H1 (cell line): ENCODE data around the gene IDI2. TPM values are rescaled to one million over a fixed set of nuclear protein-coding genes. Genes with fewer than 3 reads are reported as not detected.

Source experiments
- CTCF ChIA-PET: fragments of 300-600 bp; sonication (Branson Sonifier 250); formaldehyde crosslinking; loops from one replicate; lab custom pipeline; 2021; ENCODE audit not compliant: partially characterized antibody; lab: Charles Lee
- POLR2A ChIA-PET: fragments of 300-600 bp; sonication (Branson Sonifier 250); formaldehyde crosslinking; loops from one replicate; lab custom pipeline; 2021; ENCODE audit warnings: inconsistent platforms; ENCODE audit not compliant: partially characterized antibody; lab: Charles Lee
- DNase-seq, 2 experiments: peaks; one replicate each; pipeline versions ENCODE4 v3.0.0 to v3.0.0-alpha.2; 2010 to 2022; ENCODE audit warnings: low spot score in 2 of 2, low read depth in 1 of 2, mixed read lengths in 1 of 2
- FAIRE-seq: peaks from 2 replicates; lab custom pipeline; 2011; peaks lifted over from hg19 to GRCh38; lab: Jason Lieb, UNC
- H2AFZ ChIP-seq: 2 replicates; pipeline ENCODE4 v1.8.1; 2012; ENCODE audit warnings: low read length, inconsistent platforms
- H2AK5ac ChIP-seq: 2 replicates; pipeline ENCODE4 v1.6.1; 2013; ENCODE audit warnings: low read depth, low read length
- H2BK120ac ChIP-seq: replicated peaks from 2 replicates; pipeline ENCODE3; 2013; ENCODE audit warnings: low read depth, low read length, inconsistent platforms
- H2BK12ac ChIP-seq: 2 replicates; pipeline ENCODE4 v1.6.1; 2013; ENCODE audit warnings: low read depth, low read length
- H2BK15ac ChIP-seq: 2 replicates; pipeline ENCODE4 v1.6.1; 2013; ENCODE audit warnings: low read length
- H2BK20ac ChIP-seq: 2 replicates; pipeline ENCODE4 v1.6.1; 2013; ENCODE audit warnings: low read length
- H2BK5ac ChIP-seq: 2 replicates; pipeline ENCODE4 v1.6.1; 2013; ENCODE audit warnings: low read depth, low read length
- H3K14ac ChIP-seq: 2 replicates; pipeline ENCODE4 v1.6.1; 2013; ENCODE audit warnings: inconsistent platforms; ENCODE audit not compliant: insufficient read length
- H3K18ac ChIP-seq: 2 replicates; pipeline ENCODE4 v1.6.1; 2013; ENCODE audit warnings: low read length; ENCODE audit errors: extremely low read depth
- H3K23ac ChIP-seq: 2 replicates; pipeline ENCODE4 v1.6.1; 2013; ENCODE audit warnings: inconsistent platforms; ENCODE audit not compliant: insufficient read length
- H3K23me2 ChIP-seq: 2 replicates; pipeline ENCODE4 v1.6.1; 2013; ENCODE audit warnings: low read depth, low read length
- H3K27ac ChIP-seq: 2 replicates; pipeline ENCODE4 v1.6.1; 2011; ENCODE audit warnings: low read depth, low read length, inconsistent platforms
- H3K27me3 ChIP-seq, 4 experiments: replicated peaks in 1 of 4; 1 replicate in 1 of 4; 2 replicates in 3 of 4; pipeline versions ENCODE4 v1.6.1 to v1.8.1; 2011 to 2013; ENCODE audit warnings: low read length in 3 of 4, mild to moderate bottlenecking in 3 of 4, inconsistent platforms in 2 of 4, mixed read lengths in 2 of 4, moderate library complexity in 1 of 4; ENCODE audit not compliant: control insufficient read depth in 3 of 4, insufficient read depth in 3 of 4; ENCODE audit errors: extremely low read depth in 1 of 4
- H3K36me3 ChIP-seq, 4 experiments: 2 replicates each; pipeline versions ENCODE4 v1.6.1 to v1.8.1; 2011 to 2013; ENCODE audit warnings: mild to moderate bottlenecking in 4 of 4, low read length in 3 of 4, moderate library complexity in 2 of 4, control low read depth in 1 of 4, inconsistent platforms in 1 of 4; ENCODE audit not compliant: insufficient read depth in 4 of 4, control insufficient read depth in 2 of 4
- H3K4ac ChIP-seq: replicated peaks from 2 replicates; pipeline ENCODE3; 2013; ENCODE audit warnings: low read length, low read depth, mixed read lengths, inconsistent platforms; ENCODE audit not compliant: insufficient read length
- H3K4me1 ChIP-seq, 4 experiments: replicated peaks in 1 of 4; 1 replicate in 1 of 4; 2 replicates in 3 of 4; pipeline versions ENCODE4 v1.6.1 to v1.8.1; 2011 to 2013; ENCODE audit warnings: low read length in 3 of 4, inconsistent platforms in 2 of 4, mixed read lengths in 1 of 4; ENCODE audit not compliant: insufficient read depth in 4 of 4, control insufficient read depth in 3 of 4
- H3K4me2 ChIP-seq, 2 experiments: 2 replicates each; pipeline versions ENCODE4 v1.6.1 to v1.8.1; 2011 to 2013; ENCODE audit warnings: low read depth in 2 of 2, low read length in 2 of 2, control low read depth in 1 of 2, inconsistent platforms in 1 of 2, mild to moderate bottlenecking in 1 of 2; ENCODE audit not compliant: insufficient read depth in 1 of 2
- H3K4me3 ChIP-seq, 4 experiments: fragments of 200-600, 300-600 bp in 1 of 4; sonication (generic), shearing (Covaris generic), sonication (Bioruptor Twin) in 1 of 4; 2 replicates each; pipeline versions ENCODE4 v1.5.1 to v1.8.1; 2011 to 2016; ENCODE audit warnings: low read length in 4 of 4, low read depth in 3 of 4, control low read depth in 2 of 4, inconsistent platforms in 2 of 4, mild to moderate bottlenecking in 2 of 4, mixed read lengths in 1 of 4, moderate library complexity in 1 of 4; ENCODE audit not compliant: insufficient read depth in 2 of 4; ENCODE audit errors: extremely low read depth in 1 of 4
- H3K56ac ChIP-seq: replicated peaks from 2 replicates; pipeline ENCODE3; 2013; ENCODE audit warnings: low read depth, mild to moderate bottlenecking, mixed read lengths, low read length, inconsistent platforms; ENCODE audit not compliant: insufficient read length
- H3K79me1 ChIP-seq: 2 replicates; pipeline ENCODE4 v1.6.1; 2013; ENCODE audit warnings: low read depth, low read length, control low read depth
- H3K79me2 ChIP-seq, 2 experiments: 2 replicates each; pipeline versions ENCODE4 v1.6.1 to v1.8.1; 2012 to 2013; ENCODE audit warnings: low read length in 2 of 2, mild to moderate bottlenecking in 2 of 2, inconsistent platforms in 1 of 2; ENCODE audit not compliant: insufficient read depth in 2 of 2, control insufficient read depth in 1 of 2
- H3K9ac ChIP-seq, 4 experiments: replicated peaks in 1 of 4; 1 replicate in 1 of 4; 2 replicates in 3 of 4; pipeline versions ENCODE4 v1.6.1 to v1.8.1; 2011 to 2013; ENCODE audit warnings: low read depth in 3 of 4, low read length in 3 of 4, control low read depth in 2 of 4, mild to moderate bottlenecking in 2 of 4, moderate library complexity in 2 of 4, inconsistent platforms in 1 of 4; ENCODE audit errors: extremely low read depth in 1 of 4
- H3K9me3 ChIP-seq, 2 experiments: 2 replicates each; pipeline versions ENCODE4 v1.6.1 to v1.8.1; 2012 to 2013; ENCODE audit warnings: mild to moderate bottlenecking in 2 of 2, moderate library complexity in 2 of 2, control low read depth in 1 of 2, inconsistent platforms in 1 of 2, low read depth in 1 of 2, low read length in 1 of 2, mixed read lengths in 1 of 2; ENCODE audit not compliant: insufficient read depth in 2 of 2
- H4K20me1 ChIP-seq, 2 experiments: replicated peaks in 1 of 2; 2 replicates each; pipeline versions ENCODE3 to v1.8.1; 2011 to 2013; ENCODE audit warnings: inconsistent platforms in 2 of 2, low read length in 2 of 2, mild to moderate bottlenecking in 1 of 2; ENCODE audit not compliant: insufficient read depth in 2 of 2, control insufficient read depth in 1 of 2
- H4K5ac ChIP-seq: 2 replicates; pipeline ENCODE4 v1.6.1; 2013; ENCODE audit warnings: low read length, low read depth, mixed read lengths, inconsistent platforms; ENCODE audit not compliant: insufficient read length
- H4K8ac ChIP-seq: 2 replicates; pipeline ENCODE4 v1.8.0; 2013; ENCODE audit warnings: mild to moderate bottlenecking, moderate library complexity, low read length, inconsistent platforms; ENCODE audit not compliant: insufficient read depth; ENCODE audit errors: extremely low read depth
- H4K91ac ChIP-seq: replicated peaks from 2 replicates; pipeline ENCODE3; 2013; ENCODE audit warnings: low read length, mixed read lengths, inconsistent platforms; ENCODE audit not compliant: insufficient read length
- BACH1 ChIP-seq: IDR thresholded peaks from 2 replicates; pipeline ENCODE4 v1.6.1; 2012; ENCODE audit warnings: low read length, improper control_type of control experiment
- BCL11A ChIP-seq, 2 experiments: IDR thresholded peaks; one replicate each; pipeline ENCODE4 v1.6.1; 2011; ENCODE audit warnings: low read depth in 2 of 2, low read length in 2 of 2, mild to moderate bottlenecking in 2 of 2
- EGR1 ChIP-seq: IDR thresholded peaks from 2 replicates; pipeline ENCODE4 v1.6.1; 2011; ENCODE audit warnings: low read depth, low read length, borderline replicate concordance
- POU5F1 ChIP-seq: IDR thresholded peaks from 2 replicates; pipeline ENCODE4 v1.6.1; 2011; ENCODE audit warnings: low read depth, mild to moderate bottlenecking, low read length, moderate library complexity
- SIX5 ChIP-seq: IDR thresholded peaks from 2 replicates; pipeline ENCODE4 v1.6.1; 2011; ENCODE audit warnings: mild to moderate bottlenecking, low read depth, low read length
- SP2 ChIP-seq: IDR thresholded peaks from 2 replicates; pipeline ENCODE4 v1.6.1; 2012; ENCODE audit warnings: mild to moderate bottlenecking, low read length, inconsistent platforms
- SP4 ChIP-seq: IDR thresholded peaks from 2 replicates; pipeline ENCODE4 v1.6.1; 2012; ENCODE audit warnings: low read length, inconsistent platforms
- TAF7 ChIP-seq: optimal IDR thresholded peaks from 2 replicates; pipeline ENCODE3; 2011; ENCODE audit warnings: low read depth, mild to moderate bottlenecking, inconsistent platforms, low read length, moderate library complexity, borderline replicate concordance
- TCF12 ChIP-seq: IDR thresholded peaks from 2 replicates; pipeline ENCODE4 v1.6.1; 2011; ENCODE audit warnings: low read depth, mild to moderate bottlenecking, low read length
- WGBS, 2 experiments: shearing (Covaris generic) in 1 of 2; methylation state at CpG; one replicate each; pipeline versions ENCODE4 v1.1.6 to v1.1.7; 2013 to 2015; ENCODE audit warnings: low lambda C conversion rate in 2 of 2, mixed read lengths in 2 of 2, inconsistent platforms in 1 of 2, low coverage in 1 of 2, missing lambda C conversion rate in 1 of 2; ENCODE audit not compliant: insufficient replicate concordance in 2 of 2, insufficient coverage in 1 of 2, insufficient read length in 1 of 2; ENCODE audit errors: extremely low coverage in 1 of 2, missing lambda C conversion rate in 1 of 2; 5-methylcytosine and 5-hydroxymethylcytosine counted together
- polyA plus RNA-seq, 7 experiments: library from polyadenylated mRNA; depleted of rRNA in 3 of 7; stranded (reverse) in 5 of 7; unstranded in 2 of 7; fragments of >200 nt in 5 of 7; fragments of 200-250 nt in 2 of 7; gene quantifications; 1 replicate in 5 of 7; 2 replicates in 1 of 7; 4 replicates in 1 of 7; pipeline versions ENCODE4 v1.2.1 to v1.2.3, GENCODE V29; 2011 to 2013; ENCODE audit warnings: missing spikeins in 2 of 7, mixed read lengths in 2 of 7
- total RNA-seq: library from RNA; stranded (reverse); fragmentation: NEBNext Ultra II Directional; extraction: Animal tissue kit (Norgen Biotek cat#: 25700); gene quantifications from 2 replicates; pipeline ENCODE4 v1.2.1, GENCODE V29; 2021
- TF ChIP-seq, protein P1 (sequence below): IDR thresholded peaks from 2 replicates; pipeline ENCODE4 v1.6.1; 2012; ENCODE audit warnings: low read length, inconsistent platforms

Gene IDI2
- total and polyA plus RNA-seq, 2 of the 8 experiments (the other 6 are each of a cell fraction or from before 2014, with no cell fraction given): not detected

DNA sequence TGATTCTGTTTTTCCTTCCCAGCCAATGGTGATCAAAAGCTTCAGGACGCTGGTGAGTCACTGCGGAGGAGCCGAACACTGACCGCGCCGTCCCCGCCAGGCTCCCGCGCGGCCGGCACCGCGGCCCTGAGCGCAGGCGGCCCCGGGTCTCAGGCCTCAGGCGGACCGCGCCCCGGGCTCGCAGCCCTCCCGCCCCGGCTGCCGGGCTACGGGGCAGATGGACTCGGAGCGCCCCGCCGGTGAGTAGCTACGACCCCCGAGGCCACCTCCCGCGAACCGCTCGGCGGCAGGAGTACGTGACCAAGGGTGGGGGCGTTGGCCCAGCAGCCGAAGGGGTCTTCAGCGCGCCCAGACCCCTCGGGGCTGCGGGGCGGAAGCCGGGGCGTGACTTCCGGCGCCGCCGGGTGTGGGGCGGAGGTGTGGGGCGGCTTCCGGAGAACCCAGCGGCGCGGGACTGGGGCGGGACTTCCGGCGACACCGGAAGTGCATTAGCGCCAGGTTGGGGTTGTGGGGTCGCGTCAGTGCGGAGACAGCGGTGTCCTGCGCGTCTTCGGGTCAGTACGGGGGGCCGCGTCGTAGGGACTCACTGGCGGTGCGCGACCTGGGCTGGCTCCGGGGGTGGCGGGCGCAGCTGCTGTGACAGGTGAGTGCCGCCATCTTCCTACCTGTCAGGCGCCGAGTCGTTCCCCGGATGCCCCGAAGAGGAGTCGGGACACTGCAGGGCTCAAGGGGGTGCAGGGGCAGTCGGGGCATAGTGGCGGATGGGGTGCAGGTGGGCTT lies 30.9 kb upstream of the IDI2 start, which contains the start of gene WDR37:
Gene WDR37, plus strand, starts transcription at position 60 of the 780 bp plus-strand sequence. CDS start 15,771 bp downstream, outside the sequence.
- FAIRE-seq (no peak), DNase-seq (peak; percentile 56 to 94)
- H3K14ac ChIP-seq: no peak within 1 kb of the TSS
- peak within 1 kb of the TSS; percentile 54 for H4K5ac ChIP-seq
- H2AK5ac ChIP-seq: no peak within 1 kb of the TSS
- H3K27me3 ChIP-seq: no peaks in the 10 kb centered on the region
- H4K20me1 ChIP-seq: peaks cover 0 to 10% of the 10 kb centered on the region in 2 experiments
- H3K36me3 ChIP-seq: peaks cover 0 to 18% (median 2%) of the 10 kb centered on the region in 4 experiments; a peak in 3 of 8 replicates
- peaks cover 0 to 9% (median 3%) of the 10 kb centered on the region in 4 experiments; a peak in 3 of 7 replicates for H3K4me1 ChIP-seq
- H2BK15ac ChIP-seq: no peak within 1 kb of the TSS; the same call in 1 of the 2 replicates
- WGBS, 2 experiments: 0% methylated on average over 44 of the region's 87 CpGs; no CpG with 5 or more reads in 1 of the 2 experiments
- H3K18ac ChIP-seq: peak within 1 kb of the TSS; percentile 55; the same call in 1 of the 2 replicates
- H2BK20ac ChIP-seq: no peak within 1 kb of the TSS
- H3K9ac ChIP-seq: peak within 1 kb of the TSS; percentile 83 to 93 (median 90)
- peak within 1 kb of the TSS; percentile 81 for H4K8ac ChIP-seq
- no peaks in the 10 kb centered on the region; the same call in 1 of the 2 replicates for H3K23me2 ChIP-seq
- no peaks in the 10 kb centered on the region for H3K9me3 ChIP-seq
- no peak within 1 kb of the TSS for H2BK12ac ChIP-seq
- peaks cover 6 to 87% of the 10 kb centered on the region in 2 experiments; a peak in 3 of 4 replicates for H3K79me2 ChIP-seq
- H3K4ac ChIP-seq: peak within 1 kb of the TSS; percentile 50
- no peak within 1 kb of the TSS for H3K23ac ChIP-seq
- peak within 1 kb of the TSS; percentile 54 for H2BK5ac ChIP-seq
- peak within 1 kb of the TSS; percentile 40 for H4K91ac ChIP-seq
- peak within 1 kb of the TSS; percentile 83 for H3K27ac ChIP-seq
- H3K4me2 ChIP-seq: peak within 1 kb of the TSS; percentile 73 to 85
- H2BK120ac ChIP-seq: no peak within 1 kb of the TSS
- peak within 1 kb of the TSS; percentile 63 for H3K56ac ChIP-seq
- POLR2A ChIA-PET: interaction anchor here (0.8 to 1.8 kb wide), 9 partner anchors 9 to 174 kb away, joined by 3 to 8 read pairs (median 3); partner anchors contain the start of gene GTPBP4
- peak within 1 kb of the TSS; percentile 86 to 97 (median 93) for H3K4me3 ChIP-seq
- H3K79me1 ChIP-seq: peaks cover 10% of the 10 kb centered on the region; the same call in 1 of the 2 replicates
- H2AFZ ChIP-seq: peak within 1 kb of the TSS; percentile 68
- CTCF ChIA-PET: interaction anchor here (0.8 kb wide), 1 partner anchor 268 kb away, joined by 3 read pairs; no protein-coding TSS in a partner anchor
- 0 out of 2 replicates have a peak, but pooled peaks have one; percentile 45 for TF ChIP-seq EGR1
- no peak for TF ChIP-seq SP4
- TF ChIP-seq, protein P1, sequence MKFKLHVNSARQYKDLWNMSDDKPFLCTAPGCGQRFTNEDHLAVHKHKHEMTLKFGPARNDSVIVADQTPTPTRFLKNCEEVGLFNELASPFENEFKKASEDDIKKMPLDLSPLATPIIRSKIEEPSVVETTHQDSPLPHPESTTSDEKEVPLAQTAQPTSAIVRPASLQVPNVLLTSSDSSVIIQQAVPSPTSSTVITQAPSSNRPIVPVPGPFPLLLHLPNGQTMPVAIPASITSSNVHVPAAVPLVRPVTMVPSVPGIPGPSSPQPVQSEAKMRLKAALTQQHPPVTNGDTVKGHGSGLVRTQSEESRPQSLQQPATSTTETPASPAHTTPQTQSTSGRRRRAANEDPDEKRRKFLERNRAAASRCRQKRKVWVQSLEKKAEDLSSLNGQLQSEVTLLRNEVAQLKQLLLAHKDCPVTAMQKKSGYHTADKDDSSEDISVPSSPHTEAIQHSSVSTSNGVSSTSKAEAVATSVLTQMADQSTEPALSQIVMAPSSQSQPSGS: no peak
- TF ChIP-seq POU5F1: no peak
- TF ChIP-seq BCL11A (IDR thresholded peaks at IDR 0.05; ENCODE audit: low read depth in 2 of 2, low read length in 2 of 2): no peak
- no peak for TF ChIP-seq TCF12
- TF ChIP-seq SP2: peak; percentile 22; the same call in 1 of the 2 replicates
- no peak for TF ChIP-seq BACH1
- peak; percentile 69 for TF ChIP-seq TAF7
- no peak for TF ChIP-seq SIX5
